Liver (tissue), 9 donors: Measurements from ENCODE around the gene RAB4B. TPM values are rescaled to one million over a fixed set of nuclear protein-coding genes. Genes with fewer than 3 reads are reported as not detected.

Experiments used
- DNase-seq: peaks from one replicate; pipeline ENCODE4 v3.0.0-alpha.2; 2017; ENCODE audit warnings: low spot score
- H3K27ac ChIP-seq, 2 donors: one replicate each; pipeline ENCODE4 v1.7.0; 2013; ENCODE audit warnings: inconsistent platforms in 2 of 2, low read length in 2 of 2, control low read depth in 1 of 2, low read depth in 1 of 2, mild to moderate bottlenecking in 1 of 2
- H3K27me3 ChIP-seq, 4 donors: one replicate each; pipeline versions ENCODE4 v1.6.1 to v1.7.0; 2013; ENCODE audit warnings: low read length in 3 of 4, inconsistent platforms in 1 of 4, mild to moderate bottlenecking in 1 of 4, moderate library complexity in 1 of 4; ENCODE audit not compliant: control insufficient read depth in 4 of 4, insufficient read depth in 4 of 4
- H3K36me3 ChIP-seq, 4 donors: one replicate each; pipeline versions ENCODE4 v1.6.1 to v1.7.0; 2013; ENCODE audit warnings: low read length in 3 of 4, mild to moderate bottlenecking in 3 of 4, low read depth in 1 of 4, moderate library complexity in 1 of 4; ENCODE audit not compliant: control insufficient read depth in 4 of 4, insufficient read depth in 3 of 4
- H3K4me1 ChIP-seq, 4 donors: one replicate each; pipeline versions ENCODE4 v1.6.1 to v1.7.0; 2013; ENCODE audit warnings: low read length in 3 of 4, mild to moderate bottlenecking in 3 of 4, moderate library complexity in 1 of 4; ENCODE audit not compliant: control insufficient read depth in 4 of 4, insufficient read depth in 4 of 4
- H3K4me3 ChIP-seq, 3 donors: one replicate each; pipeline versions ENCODE4 v1.6.1 to v1.7.0; 2013; ENCODE audit warnings: low read length in 3 of 3, control low read depth in 1 of 3, low read depth in 1 of 3, mild to moderate bottlenecking in 1 of 3
- H3K9ac ChIP-seq, 2 donors: one replicate each; pipeline ENCODE4 v1.7.0; 2013; ENCODE audit warnings: low read length in 2 of 2, mild to moderate bottlenecking in 2 of 2, moderate library complexity in 2 of 2, control low read depth in 1 of 2, low read depth in 1 of 2
- H3K9me3 ChIP-seq, 4 donors: one replicate each; pipeline versions ENCODE4 v1.6.1 to v1.7.0; 2013; ENCODE audit warnings: low read length in 3 of 4; ENCODE audit not compliant: control insufficient read depth in 4 of 4
- EGR1 ChIP-seq, 2 donors: IDR thresholded peaks; 2 replicates each; pipeline ENCODE4 v1.6.1; 2016 to 2018; ENCODE audit warnings: antibody characterized with exemption in 2 of 2, low read depth in 2 of 2
- FOXA1 ChIP-seq: IDR thresholded peaks from 2 replicates; pipeline ENCODE4 v1.6.1; 2016; ENCODE audit warnings: antibody characterized with exemption
- FOXA2 ChIP-seq: IDR thresholded peaks from 2 replicates; pipeline ENCODE4 v1.6.1; 2016; ENCODE audit warnings: antibody characterized with exemption
- GABPA ChIP-seq, 2 donors: IDR thresholded peaks in 1 of 2; conservative IDR thresholded peaks in 1 of 2; 2 replicates each; pipeline ENCODE4 v1.6.1; 2016; ENCODE audit warnings: antibody characterized with exemption in 2 of 2, mild to moderate bottlenecking in 1 of 2, moderate library complexity in 1 of 2
- HNF4A ChIP-seq, 2 donors: conservative IDR thresholded peaks; 2 replicates each; pipeline ENCODE4 v1.6.1; 2016; ENCODE audit warnings: antibody characterized with exemption in 2 of 2, mild to moderate bottlenecking in 2 of 2
- HNF4G ChIP-seq: IDR thresholded peaks from 2 replicates; pipeline ENCODE4 v1.6.1; 2016; ENCODE audit warnings: antibody characterized with exemption
- JUND ChIP-seq, 2 donors: IDR thresholded peaks; 2 replicates each; pipeline ENCODE4 v1.6.1; 2016; ENCODE audit warnings: antibody characterized with exemption in 2 of 2
- NR2F2 ChIP-seq: IDR thresholded peaks from 2 replicates; pipeline ENCODE4 v1.6.1; 2016; ENCODE audit warnings: antibody characterized with exemption
- RAD21 ChIP-seq, 2 donors: IDR thresholded peaks; 2 replicates each; pipeline ENCODE4 v1.6.1; 2016; ENCODE audit warnings: antibody characterized with exemption in 2 of 2, mild to moderate bottlenecking in 2 of 2
- RXRA ChIP-seq, 2 donors: IDR thresholded peaks; 2 replicates each; pipeline ENCODE4 v1.6.1; 2017 to 2018; ENCODE audit warnings: antibody characterized with exemption in 2 of 2, mild to moderate bottlenecking in 1 of 2
- SP1 ChIP-seq: IDR thresholded peaks from 2 replicates; pipeline ENCODE4 v1.6.1; 2018; ENCODE audit warnings: antibody characterized with exemption, mild to moderate bottlenecking
- YY1 ChIP-seq: IDR thresholded peaks from 2 replicates; pipeline ENCODE4 v1.6.1; 2016; ENCODE audit warnings: antibody characterized with exemption, mild to moderate bottlenecking
- WGBS: extraction: QIAGEN DNeasy Blood & Tissue Kit; methylation state at CpG from one replicate; pipeline ENCODE4 v1.1.7; 2013; 5-methylcytosine and 5-hydroxymethylcytosine counted together
- polyA plus RNA-seq, 2 donors: library from polyadenylated mRNA; stranded (reverse) in 1 of 2; unstranded in 1 of 2; fragments of 200-250 nt in 1 of 2; fragments of >200 nt in 1 of 2; fragmentation: Nextera tagmentation in 1 of 2; extraction: Ambion mirVana in 1 of 2; gene quantifications; one replicate each; pipeline versions ENCODE4 v1.2.1 to v1.2.3, GENCODE V29; 2013 to 2015
- total RNA-seq, 2 donors: library from RNA; depleted of rRNA; stranded (reverse); fragments of >200 nt; gene quantifications; one replicate each; pipeline ENCODE4 v1.2.3, GENCODE V29; 2014
- TF ChIP-seq, protein P1 (sequence below): fragments of 150-350 bp; IDR thresholded peaks from 2 replicates; pipeline ENCODE4 v1.5.1; 2017; ENCODE audit warnings: improper control_type of control experiment, low read depth, low read length; ENCODE audit not compliant: missing input control
- TF ChIP-seq, protein P2 (sequence below): IDR thresholded peaks from 2 replicates; pipeline ENCODE4 v1.6.1; 2016; ENCODE audit warnings: antibody characterized with exemption
- TF ChIP-seq, protein P3 (sequence below): IDR thresholded peaks from 2 replicates; pipeline ENCODE4 v1.6.1; 2016; ENCODE audit warnings: antibody characterized with exemption
- TF ChIP-seq, protein P4 (sequence below): IDR thresholded peaks from 2 replicates; pipeline ENCODE4 v1.6.1; 2016; ENCODE audit warnings: antibody characterized with exemption, mild to moderate bottlenecking
- TF ChIP-seq, protein P5 (sequence below): IDR thresholded peaks from 2 replicates; pipeline ENCODE4 v1.6.1; 2016; ENCODE audit warnings: antibody characterized with exemption
- donor health status: healthy.
- donor health status: healthy.
- donor health status: healthy.
- donor health status: healthy.
- donor health status: healthy.

RAB4B gene
- total and polyA plus RNA-seq, 4 donors: 5.5 to 16.9 (median 12.9) TPM

DNA sequence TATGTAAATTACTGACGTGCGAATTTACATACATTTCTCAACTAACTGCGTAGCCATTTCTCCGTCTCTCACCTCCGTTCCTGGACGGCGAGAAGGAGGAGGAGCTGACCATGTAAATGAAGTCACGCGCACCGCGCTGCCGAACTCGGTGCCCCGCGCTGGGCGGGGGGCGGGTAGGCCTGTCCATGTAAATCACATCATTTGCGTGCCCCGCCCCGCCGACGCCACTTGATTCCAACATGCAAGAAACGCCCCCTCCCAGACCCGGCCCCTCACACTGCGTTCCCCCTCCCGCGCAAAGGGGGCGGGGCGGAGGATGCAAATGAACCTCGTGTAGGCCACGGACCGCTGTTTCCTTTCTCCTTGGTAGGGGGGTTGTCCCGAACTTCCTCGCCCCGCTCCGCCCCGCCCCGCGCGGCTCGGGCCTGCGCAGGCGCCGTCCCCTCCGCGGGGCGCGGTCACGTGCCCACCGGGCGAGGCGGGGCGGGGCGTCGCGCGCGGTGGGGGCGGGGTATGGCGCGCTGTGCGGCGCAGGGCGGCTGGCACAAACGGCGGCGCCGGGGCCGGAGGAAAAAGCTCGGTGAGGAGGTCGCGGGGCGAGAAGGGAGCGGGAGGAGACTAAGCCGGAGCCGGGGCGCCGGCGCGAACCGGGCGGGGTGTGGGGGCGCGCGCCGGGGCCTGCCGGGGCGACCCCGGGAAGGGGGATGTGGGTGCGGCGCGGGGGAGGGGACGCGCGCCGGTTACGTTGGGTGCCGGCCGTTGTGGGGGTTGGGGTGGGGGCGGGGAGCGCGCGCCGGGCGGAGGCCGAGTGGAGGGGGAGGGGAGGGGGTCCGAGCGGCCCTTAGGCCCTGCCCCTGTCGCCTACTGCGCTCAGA lies 20.9 kb downstream of the RAB4B start, which contains the start of gene EGLN2:
TSS of gene EGLN2 (plus strand) at position 509 of the 875 bp plus-strand sequence. CDS start 1,382 bp downstream, outside the sequence.
- DNase-seq: peak; percentile 99
- H3K9me3 ChIP-seq: no peaks in the 10 kb centered on the region
- peak within 1 kb of the TSS; percentile 94 to 98 for H3K27ac ChIP-seq
- peaks cover 0 to 5% (median 3%) of the 10 kb centered on the region in 4 donors for H3K36me3 ChIP-seq
- TF ChIP-seq HNF4G: peak; percentile 12
- TF ChIP-seq HNF4A (conservative IDR thresholded peaks at IDR 0.05): peak in 1 of 2 donors; percentile 22
- TF ChIP-seq, protein P1, sequence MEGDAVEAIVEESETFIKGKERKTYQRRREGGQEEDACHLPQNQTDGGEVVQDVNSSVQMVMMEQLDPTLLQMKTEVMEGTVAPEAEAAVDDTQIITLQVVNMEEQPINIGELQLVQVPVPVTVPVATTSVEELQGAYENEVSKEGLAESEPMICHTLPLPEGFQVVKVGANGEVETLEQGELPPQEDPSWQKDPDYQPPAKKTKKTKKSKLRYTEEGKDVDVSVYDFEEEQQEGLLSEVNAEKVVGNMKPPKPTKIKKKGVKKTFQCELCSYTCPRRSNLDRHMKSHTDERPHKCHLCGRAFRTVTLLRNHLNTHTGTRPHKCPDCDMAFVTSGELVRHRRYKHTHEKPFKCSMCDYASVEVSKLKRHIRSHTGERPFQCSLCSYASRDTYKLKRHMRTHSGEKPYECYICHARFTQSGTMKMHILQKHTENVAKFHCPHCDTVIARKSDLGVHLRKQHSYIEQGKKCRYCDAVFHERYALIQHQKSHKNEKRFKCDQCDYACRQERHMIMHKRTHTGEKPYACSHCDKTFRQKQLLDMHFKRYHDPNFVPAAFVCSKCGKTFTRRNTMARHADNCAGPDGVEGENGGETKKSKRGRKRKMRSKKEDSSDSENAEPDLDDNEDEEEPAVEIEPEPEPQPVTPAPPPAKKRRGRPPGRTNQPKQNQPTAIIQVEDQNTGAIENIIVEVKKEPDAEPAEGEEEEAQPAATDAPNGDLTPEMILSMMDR: no peak
- TF ChIP-seq, protein P2, sequence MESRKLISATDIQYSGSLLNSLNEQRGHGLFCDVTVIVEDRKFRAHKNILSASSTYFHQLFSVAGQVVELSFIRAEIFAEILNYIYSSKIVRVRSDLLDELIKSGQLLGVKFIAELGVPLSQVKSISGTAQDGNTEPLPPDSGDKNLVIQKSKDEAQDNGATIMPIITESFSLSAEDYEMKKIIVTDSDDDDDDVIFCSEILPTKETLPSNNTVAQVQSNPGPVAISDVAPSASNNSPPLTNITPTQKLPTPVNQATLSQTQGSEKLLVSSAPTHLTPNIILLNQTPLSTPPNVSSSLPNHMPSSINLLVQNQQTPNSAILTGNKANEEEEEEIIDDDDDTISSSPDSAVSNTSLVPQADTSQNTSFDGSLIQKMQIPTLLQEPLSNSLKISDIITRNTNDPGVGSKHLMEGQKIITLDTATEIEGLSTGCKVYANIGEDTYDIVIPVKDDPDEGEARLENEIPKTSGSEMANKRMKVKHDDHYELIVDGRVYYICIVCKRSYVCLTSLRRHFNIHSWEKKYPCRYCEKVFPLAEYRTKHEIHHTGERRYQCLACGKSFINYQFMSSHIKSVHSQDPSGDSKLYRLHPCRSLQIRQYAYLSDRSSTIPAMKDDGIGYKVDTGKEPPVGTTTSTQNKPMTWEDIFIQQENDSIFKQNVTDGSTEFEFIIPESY: peak; percentile 41
- peak; percentile 41 to 55 for TF ChIP-seq RXRA (IDR thresholded peaks at IDR 0.05)
- TF ChIP-seq, protein P3, sequence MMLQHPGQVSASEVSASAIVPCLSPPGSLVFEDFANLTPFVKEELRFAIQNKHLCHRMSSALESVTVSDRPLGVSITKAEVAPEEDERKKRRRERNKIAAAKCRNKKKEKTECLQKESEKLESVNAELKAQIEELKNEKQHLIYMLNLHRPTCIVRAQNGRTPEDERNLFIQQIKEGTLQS: no peak
- no peak for TF ChIP-seq RAD21 (IDR thresholded peaks at IDR 0.05)
- TF ChIP-seq JUND (IDR thresholded peaks at IDR 0.05): peak; percentile 2 to 45
- peak in 1 of 2 donors; percentile 66 for TF ChIP-seq GABPA (IDR thresholded peaks at IDR 0.05 in 1 of 2, conservative IDR thresholded peaks at IDR 0.05 in 1 of 2)
- TF ChIP-seq, protein P4, sequence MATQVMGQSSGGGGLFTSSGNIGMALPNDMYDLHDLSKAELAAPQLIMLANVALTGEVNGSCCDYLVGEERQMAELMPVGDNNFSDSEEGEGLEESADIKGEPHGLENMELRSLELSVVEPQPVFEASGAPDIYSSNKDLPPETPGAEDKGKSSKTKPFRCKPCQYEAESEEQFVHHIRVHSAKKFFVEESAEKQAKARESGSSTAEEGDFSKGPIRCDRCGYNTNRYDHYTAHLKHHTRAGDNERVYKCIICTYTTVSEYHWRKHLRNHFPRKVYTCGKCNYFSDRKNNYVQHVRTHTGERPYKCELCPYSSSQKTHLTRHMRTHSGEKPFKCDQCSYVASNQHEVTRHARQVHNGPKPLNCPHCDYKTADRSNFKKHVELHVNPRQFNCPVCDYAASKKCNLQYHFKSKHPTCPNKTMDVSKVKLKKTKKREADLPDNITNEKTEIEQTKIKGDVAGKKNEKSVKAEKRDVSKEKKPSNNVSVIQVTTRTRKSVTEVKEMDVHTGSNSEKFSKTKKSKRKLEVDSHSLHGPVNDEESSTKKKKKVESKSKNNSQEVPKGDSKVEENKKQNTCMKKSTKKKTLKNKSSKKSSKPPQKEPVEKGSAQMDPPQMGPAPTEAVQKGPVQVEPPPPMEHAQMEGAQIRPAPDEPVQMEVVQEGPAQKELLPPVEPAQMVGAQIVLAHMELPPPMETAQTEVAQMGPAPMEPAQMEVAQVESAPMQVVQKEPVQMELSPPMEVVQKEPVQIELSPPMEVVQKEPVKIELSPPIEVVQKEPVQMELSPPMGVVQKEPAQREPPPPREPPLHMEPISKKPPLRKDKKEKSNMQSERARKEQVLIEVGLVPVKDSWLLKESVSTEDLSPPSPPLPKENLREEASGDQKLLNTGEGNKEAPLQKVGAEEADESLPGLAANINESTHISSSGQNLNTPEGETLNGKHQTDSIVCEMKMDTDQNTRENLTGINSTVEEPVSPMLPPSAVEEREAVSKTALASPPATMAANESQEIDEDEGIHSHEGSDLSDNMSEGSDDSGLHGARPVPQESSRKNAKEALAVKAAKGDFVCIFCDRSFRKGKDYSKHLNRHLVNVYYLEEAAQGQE: peak; percentile 20
- peak; percentile 91 for TF ChIP-seq YY1
- TF ChIP-seq FOXA2: peak; percentile 38
- TF ChIP-seq EGR1 (IDR thresholded peaks at IDR 0.05; ENCODE audit: low read depth in 2 of 2): peak in 1 of 2 donors; percentile 75
- TF ChIP-seq, protein P5, sequence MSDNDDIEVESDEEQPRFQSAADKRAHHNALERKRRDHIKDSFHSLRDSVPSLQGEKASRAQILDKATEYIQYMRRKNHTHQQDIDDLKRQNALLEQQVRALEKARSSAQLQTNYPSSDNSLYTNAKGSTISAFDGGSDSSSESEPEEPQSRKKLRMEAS: peak; percentile 49
- TF ChIP-seq FOXA1: no peak
- TF ChIP-seq SP1: peak; percentile 78
- no peak for TF ChIP-seq NR2F2
- peak within 1 kb of the TSS; percentile 56 to 88 for H3K9ac ChIP-seq
- no peaks in the 10 kb centered on the region for H3K27me3 ChIP-seq
- peak within 1 kb of the TSS; percentile 74 to 89 (median 88) for H3K4me3 ChIP-seq
- H3K4me1 ChIP-seq: peaks cover 22 to 50% (median 46%) of the 10 kb centered on the region in 4 donors
- WGBS: under 1% methylated on average over 110 of the region's 110 CpGs
